GM12865 (cell line): ENCODE measurements around the gene OR6V1.
"Not testable (repeated sequence)": the region's sequence is repeated elsewhere in the genome, so short reads cannot be mapped to it uniquely, and the experiment has no call there.

Source experiments
- DNase-seq: peaks from one replicate; pipeline ENCODE4 v3.0.0; 2010; ENCODE audit warnings: low read depth
- H3K4me3 ChIP-seq: 2 replicates; pipeline ENCODE4 v1.5.1; 2011; ENCODE audit warnings: mild to moderate bottlenecking, low read depth, low read length, control low read depth
- TF ChIP-seq, protein P1 (sequence below): IDR thresholded peaks from 2 replicates; pipeline ENCODE4 v1.5.1; 2011; ENCODE audit warnings: low read length, control low read depth, low read depth, inconsistent platforms; ENCODE audit not compliant: insufficient read depth; ENCODE audit errors: missing control alignments

Gene OR6V1

DNA sequence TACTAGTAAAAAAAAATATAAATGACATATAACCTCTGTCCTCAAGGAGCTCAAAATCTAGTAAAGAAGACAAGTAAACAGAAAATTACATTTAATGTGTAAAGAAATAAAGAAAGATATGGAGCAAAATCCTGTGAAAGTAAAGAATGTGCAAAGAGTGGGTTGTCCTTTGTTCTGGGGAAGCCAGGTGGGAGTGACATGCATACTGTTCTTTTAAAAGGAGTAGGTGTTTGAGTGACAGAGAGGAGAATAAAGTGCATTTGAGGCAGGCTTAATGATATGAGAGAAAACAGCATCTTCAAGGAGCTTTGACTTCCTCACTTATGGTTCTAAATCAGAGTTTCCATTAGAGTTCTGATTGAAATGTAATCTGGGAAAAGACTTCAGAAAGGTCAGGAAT, 22.0 kb downstream of the OR6V1 start:
- no peak for DNase-seq
- TF ChIP-seq, protein P1, sequence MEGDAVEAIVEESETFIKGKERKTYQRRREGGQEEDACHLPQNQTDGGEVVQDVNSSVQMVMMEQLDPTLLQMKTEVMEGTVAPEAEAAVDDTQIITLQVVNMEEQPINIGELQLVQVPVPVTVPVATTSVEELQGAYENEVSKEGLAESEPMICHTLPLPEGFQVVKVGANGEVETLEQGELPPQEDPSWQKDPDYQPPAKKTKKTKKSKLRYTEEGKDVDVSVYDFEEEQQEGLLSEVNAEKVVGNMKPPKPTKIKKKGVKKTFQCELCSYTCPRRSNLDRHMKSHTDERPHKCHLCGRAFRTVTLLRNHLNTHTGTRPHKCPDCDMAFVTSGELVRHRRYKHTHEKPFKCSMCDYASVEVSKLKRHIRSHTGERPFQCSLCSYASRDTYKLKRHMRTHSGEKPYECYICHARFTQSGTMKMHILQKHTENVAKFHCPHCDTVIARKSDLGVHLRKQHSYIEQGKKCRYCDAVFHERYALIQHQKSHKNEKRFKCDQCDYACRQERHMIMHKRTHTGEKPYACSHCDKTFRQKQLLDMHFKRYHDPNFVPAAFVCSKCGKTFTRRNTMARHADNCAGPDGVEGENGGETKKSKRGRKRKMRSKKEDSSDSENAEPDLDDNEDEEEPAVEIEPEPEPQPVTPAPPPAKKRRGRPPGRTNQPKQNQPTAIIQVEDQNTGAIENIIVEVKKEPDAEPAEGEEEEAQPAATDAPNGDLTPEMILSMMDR = no peak

DNA sequence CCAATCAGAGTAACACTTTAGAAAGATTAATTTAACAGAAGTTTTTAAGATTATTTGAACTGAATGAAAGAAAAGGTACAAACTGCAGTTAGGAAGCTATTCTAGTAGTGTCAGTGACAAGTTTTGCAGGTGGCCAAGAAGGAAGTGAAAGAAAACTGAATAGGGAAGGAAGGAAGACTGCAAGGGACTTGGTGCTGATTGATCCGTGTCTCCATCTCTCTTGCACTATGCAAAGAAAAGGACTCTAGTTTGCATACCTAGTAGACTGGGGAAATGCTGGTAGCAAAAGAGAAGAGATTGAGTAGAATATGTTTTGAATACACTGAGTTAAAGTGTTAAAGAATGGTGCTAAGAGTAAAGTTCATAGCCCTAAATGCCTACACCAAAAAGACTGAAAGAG, 33.0 kb downstream of the OR6V1 start:
- no peak for DNase-seq
- TF ChIP-seq, protein P1 = no peak
- no peak overlapping the region for H3K4me3 ChIP-seq

More for the DNA sequence above, 22.0 kb downstream of the OR6V1 start:
- H3K4me3 ChIP-seq = no peak overlapping the region

DNA sequence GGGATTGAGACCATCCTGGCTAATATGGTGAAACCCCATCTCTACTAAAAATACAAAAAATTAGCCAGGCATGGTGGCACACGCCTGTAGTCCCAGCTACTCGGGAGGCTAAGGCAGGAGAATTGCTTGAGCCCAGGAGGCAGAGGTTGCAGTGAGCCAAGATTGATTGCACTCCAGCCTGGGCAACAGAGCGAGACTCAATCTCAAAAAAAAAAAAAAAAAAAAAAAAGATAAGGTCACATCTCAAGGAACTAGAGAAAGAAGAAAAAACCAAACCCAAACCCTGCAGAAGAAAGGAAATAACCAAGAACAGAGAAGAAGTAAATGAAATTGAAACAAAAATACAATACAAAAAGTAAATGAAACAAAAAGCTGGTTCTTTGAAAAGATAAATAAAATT, 33.5 kb downstream of the OR6V1 start:
- DNase-seq, H3K4me3 ChIP-seq: not testable (repeated sequence)

DNA sequence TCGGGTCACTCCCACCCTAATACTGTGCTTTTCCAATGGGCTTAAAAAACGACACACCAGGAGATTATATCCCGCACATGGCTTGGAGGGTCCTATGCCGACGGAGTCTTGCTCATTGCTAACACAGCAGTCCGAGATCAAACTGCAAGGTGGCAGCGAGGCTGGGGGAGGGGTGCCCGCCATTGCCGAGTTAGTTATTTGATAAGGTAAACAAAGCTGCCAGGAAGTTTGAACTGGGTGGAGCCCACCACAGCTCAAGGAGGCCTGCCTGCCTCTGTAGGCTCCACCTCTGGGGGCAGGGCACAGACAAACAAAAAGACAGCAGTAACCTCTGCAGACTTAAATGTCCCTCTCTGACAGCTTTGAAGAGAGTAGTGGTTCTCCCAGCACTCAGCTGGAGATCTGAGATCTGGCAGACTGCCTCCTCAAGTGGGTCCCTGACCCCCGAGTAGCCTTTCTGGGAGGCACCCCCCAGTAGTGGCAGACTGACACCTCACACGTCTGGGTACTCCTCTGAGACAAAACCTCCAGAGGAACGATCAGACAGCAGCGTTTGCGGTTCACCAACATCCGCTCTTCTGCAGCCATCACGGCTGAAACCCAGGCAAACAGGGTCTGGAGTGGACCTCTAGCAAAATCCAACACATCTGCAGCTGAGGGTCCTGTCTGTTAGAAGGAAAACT, 36.5 kb downstream of the OR6V1 start:
- H3K4me3 ChIP-seq, DNase-seq: not testable (repeated sequence)

DNA sequence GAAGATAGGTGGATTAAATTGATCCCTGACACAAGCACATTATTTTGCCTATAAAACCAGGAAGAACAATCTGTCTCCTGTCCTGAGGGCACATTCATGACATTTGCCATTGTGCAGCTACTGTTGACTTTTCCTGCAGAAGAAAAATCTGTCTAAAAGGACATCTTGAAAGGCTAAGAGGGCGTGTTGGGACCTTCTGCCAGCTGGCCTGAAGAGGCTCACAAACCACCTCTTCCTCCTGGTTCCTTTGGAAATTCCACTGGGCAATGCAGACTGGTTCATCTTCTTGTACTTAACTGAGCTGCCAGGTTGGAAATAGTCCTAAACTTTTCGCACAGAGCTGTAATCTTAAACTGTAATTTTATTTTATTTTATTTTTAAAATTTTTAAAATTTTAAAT, 44.0 kb downstream of the OR6V1 start:
- no peak for DNase-seq
- TF ChIP-seq, protein P1 = no peak
- H3K4me3 ChIP-seq = no peak overlapping the region

DNA sequence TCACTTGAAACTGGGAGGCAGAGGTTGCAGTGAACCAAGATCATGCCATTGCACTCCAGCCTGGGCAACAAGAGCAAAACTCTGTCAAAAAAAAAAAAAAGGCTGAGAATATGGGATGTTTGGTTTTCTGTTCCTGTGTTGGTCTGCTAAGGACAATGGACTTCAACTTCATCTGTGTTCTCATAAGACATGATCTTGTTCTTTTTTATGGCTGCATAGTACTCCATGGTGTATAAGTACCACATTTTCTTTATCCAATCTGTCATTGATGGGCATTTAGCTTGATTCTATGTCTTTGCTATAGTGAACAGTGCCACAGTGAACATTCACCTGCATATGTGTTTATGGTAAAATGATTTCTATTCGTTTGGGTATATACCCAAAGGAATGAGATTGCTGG, 47.4 kb downstream of the OR6V1 start:
- H3K4me3 ChIP-seq, DNase-seq: not testable (repeated sequence)
